Fibroblast of skin of right biceps (primary cell): ENCODE results near the gene DUOXA2.

ENCODE experiments used
- DNase-seq: peaks from one replicate; pipeline ENCODE4 v3.0.0-alpha.2; 2013

The DUOXA2 gene

GRCh38 chr15:45165536-45165935 is 51.4 kb downstream of the DUOXA2 start:
- DNase-seq, result no peak

GRCh38 chr15:45166834-45167630 is 52.9 kb downstream of the DUOXA2 start:
- DNase-seq, result peak; percentile 91

- DNase-seq, result no peak
Measured at GRCh38 chr15:45167631-45168205, 53.6 kb downstream of the DUOXA2 start.
